GM15510 (cell line): Measurements from ENCODE around the gene C1S.

Experiments used
- POLR2A ChIP-seq: IDR thresholded peaks from 3 replicates; pipeline ENCODE4 v1.6.1; 2011; ENCODE audit warnings: borderline replicate concordance; ENCODE audit not compliant: insufficient read length; ENCODE audit errors: extremely low read depth

C1S gene

GRCh38 chr12:7035463-7035862, 25.1 kb upstream of the C1S start:
- TF ChIP-seq POLR2A = no peak

- TF ChIP-seq POLR2A = no peak
Measured at GRCh38 chr12:7038591-7038990, 21.9 kb upstream of the C1S start.

GRCh38 chr12:7039403-7039802, 21.1 kb upstream of the C1S start:
- no peak for TF ChIP-seq POLR2A

DNA sequence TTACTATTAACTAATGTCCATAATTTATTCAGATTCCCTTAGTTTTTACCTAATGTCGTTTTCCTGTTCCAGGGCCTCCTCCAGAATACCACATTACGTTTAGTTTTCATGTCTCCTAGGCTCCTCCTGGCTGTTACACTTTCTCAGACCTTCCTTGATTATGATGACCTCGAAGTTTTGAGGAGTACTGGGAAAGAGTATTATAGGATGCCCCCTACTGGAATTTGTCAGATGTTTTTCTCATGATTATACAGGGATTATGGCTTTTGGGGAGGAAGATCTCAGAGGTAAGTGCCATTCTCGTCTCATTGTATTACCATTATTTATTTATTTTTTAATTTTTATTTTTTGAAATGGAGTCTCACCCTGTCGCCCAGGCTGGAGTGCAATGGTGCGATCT, 17.7 kb upstream of the C1S start:
- no peak for TF ChIP-seq POLR2A

DNA sequence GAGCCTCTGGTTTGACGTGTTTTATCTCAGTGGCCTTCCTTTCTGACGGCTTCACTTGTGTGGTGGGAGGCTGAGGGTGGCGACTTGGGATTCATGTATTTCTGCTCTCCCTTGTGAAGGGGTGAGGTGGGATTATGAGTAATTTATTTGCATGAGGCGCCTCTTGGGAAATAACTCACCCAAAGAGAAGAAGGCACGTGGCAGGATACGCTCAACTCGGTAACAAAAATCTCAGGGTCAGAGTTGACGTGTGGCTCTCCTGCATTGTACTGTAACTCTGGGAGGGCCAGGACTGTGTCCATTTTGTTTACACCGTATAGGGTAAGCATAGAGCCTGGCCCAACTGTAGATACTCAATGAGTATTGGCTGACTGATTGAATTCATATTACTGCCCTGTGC, 14.6 kb upstream of the C1S start:
- no peak for TF ChIP-seq POLR2A

DNA sequence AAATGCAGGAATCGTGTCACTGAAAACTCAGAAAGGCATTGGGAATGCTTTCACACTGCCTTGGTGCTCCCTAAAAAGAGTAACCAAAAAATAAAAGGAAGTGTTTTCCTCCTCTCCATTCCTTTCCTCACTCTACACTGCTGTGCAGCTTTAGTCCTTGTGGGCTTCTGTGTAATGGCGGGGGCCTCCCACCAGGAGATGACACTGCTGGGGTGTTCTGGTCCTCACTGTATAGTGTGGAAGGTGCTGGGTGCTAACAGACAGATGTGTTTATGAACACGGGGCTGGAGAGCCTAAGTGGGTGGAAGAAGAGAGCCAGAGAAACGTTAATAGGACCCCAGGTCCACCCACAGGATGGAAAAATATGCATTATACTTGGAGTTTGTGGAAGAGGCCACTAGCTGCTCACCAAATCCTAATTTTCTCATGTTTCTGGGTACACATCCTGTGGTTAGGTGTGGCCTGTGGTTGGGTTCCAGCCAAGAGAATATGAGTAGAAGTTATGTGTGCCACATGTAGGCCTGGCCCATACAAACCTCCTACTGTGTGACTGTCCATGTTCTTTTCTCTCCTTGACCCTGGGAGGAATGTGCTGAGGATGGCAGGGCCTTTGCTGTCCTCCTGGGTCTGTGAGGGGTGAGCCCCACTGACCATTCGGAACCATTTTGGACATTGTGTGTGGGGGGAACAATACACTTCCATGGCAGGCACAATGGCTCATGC, 14.0 kb upstream of the C1S start:
- no peak for TF ChIP-seq POLR2A

GRCh38 chr12:7047306-7047705, 13.2 kb upstream of the C1S start:
- TF ChIP-seq POLR2A = no peak

DNA sequence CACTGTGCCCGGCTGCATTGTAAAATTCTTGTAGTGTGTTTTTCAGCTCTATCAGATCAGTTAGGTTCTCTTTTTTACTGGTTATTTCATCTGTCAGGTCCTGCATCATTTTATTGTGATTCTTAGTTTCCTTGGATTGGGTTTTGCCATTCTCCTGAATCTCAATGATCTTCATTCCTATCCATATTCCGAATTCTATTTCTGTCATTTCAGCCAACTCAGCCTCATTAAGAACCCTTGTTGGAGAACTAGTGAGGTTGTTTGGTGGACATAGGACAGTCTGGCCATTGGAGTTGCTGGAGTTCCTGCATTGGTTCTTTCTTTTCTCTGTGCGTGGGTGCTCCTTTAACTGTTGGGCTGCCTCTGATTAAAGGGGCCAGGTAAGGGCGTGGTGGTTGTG, 5.6 kb upstream of the C1S start:
- no peak for TF ChIP-seq POLR2A

DNA sequence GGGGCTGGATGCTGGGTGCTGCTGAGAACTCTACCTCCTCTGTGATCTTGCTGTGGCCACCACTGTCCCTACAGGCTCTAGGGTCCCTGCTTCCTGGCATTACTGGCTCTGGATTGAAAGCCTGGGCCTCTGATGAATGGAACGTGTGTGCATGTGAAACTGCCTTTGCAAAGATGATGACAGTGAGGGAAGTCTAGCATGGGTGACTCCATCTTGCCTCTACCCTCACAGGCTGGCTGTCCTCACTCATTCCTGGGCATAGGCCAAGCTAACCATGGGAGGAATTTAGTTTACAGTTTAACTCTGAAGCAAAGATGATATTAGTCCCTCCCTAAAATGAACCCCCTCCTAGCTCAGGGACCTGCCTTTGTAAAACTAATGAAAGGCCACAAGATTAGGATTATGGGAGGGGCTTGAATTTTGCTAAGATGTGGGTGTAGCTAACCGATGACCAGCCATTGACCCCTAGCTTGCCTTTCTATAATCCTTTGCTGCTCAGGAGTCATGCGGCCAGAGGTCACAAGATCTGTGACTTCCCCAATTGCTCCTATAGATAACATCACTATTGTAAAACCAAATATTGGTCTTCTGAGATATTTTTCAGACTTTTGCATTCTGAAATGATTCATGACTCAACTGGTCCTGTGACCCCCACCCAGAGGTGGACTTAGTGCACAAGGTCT, 2.2 kb upstream of the C1S start:
- TF ChIP-seq POLR2A = no peak

DNA sequence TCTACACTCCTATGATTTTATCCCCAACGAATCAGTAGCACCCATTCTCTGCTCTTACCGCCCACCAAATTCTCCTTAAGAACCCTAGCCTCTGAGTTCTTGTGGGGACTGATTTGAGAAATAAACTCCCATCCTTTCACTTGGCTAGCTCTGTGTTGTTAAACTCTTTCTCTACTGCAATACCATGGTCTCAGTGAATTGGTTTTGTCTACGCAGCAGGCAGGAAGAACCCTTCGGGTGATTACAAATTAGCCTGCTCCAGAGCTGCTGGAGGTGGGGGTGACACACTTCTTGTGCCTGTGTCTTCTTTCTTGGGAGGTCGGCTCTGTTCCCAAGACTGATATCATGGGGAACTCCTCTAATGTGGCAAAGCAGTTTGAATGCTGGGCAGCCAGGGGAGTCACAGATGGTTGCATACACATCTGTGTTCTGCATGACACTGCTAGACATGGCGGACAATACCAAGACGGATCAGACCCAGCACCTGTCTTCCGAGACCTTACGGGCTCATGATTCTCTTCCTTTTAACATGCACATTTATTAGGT, 1.6 kb upstream of the C1S start:
- TF ChIP-seq POLR2A = no peak

GRCh38 chr12:7059780-7060179, 738 bp upstream of the C1S start:
- TF ChIP-seq POLR2A = no peak

- no peak for TF ChIP-seq POLR2A
Measured at GRCh38 chr12:7061138-7061537, 620 bp downstream of the C1S start.

- no peak for TF ChIP-seq POLR2A
Measured at GRCh38 chr12:7061596-7061995, 1.1 kb downstream of the C1S start.

GRCh38 chr12:7064516-7064915, 4.0 kb downstream of the C1S start:
- TF ChIP-seq POLR2A = no peak

GRCh38 chr12:7065073-7065623, 4.6 kb downstream of the C1S start:
- no peak for TF ChIP-seq POLR2A

DNA sequence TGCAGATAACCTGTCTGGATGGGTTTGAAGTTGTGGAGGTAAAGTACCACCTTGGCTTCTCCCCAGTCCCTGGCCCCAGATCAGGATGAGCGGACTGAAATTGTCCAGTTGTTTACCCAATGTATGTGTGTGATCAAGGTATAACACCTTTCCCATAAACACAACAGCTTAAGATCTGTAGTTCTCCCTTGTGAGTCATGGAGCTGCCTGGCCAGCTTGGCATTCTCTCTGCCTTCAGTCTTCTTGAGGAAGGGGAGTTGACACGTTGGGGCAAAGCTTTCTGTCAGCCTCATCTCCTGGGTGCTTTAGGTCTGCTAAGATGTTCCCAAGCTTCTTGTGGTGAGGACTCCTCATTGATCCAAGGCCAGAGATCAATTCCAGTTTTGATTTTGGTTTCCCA, 6.1 kb downstream of the C1S start:
- no peak for TF ChIP-seq POLR2A
